HepG2 (cell line): ENCODE data around the gene CTNNA2. TPM values are rescaled to one million over a fixed set of nuclear protein-coding genes. Genes with fewer than 3 reads are reported as not detected.

ENCODE experiments used
- ATAC-seq: fragments of 200-7000 bp; cut with Tn5 transposase; 3 replicates; pipeline ENCODE4 v1.9.1; 2020; ENCODE audit warnings: mild to moderate bottlenecking, moderate library complexity
- BruUV-seq: library from RNA; stranded (reverse); fragments of 400-500 nt; replicated peaks from 2 replicates; lab custom pipeline; 2021; lab: Mats Ljungman, UMichigan
- CTCF ChIA-PET: fragments of 300-600 bp; formaldehyde crosslinking; extraction: SDS; loops from one replicate; lab custom pipeline; 2021; ENCODE audit warnings: low total read pairs, inconsistent platforms, low intra/inter-chr PET ratio; lab: Yijun Ruan, JAX
- POLR2A ChIA-PET: fragments of 350-600 bp; sonication (Branson Sonifier 250); formaldehyde crosslinking; loops from one replicate; lab custom pipeline; 2020; ENCODE audit warnings: antibody characterized with exemption, inconsistent platforms; lab: Yijun Ruan, JAX
- DNase-seq: peaks from one replicate; pipeline ENCODE4 v3.0.0-alpha.2; 2015; ENCODE audit warnings: low spot score
- FAIRE-seq: peaks from 3 replicates; lab custom pipeline; 2011; peaks lifted over from hg19 to GRCh38; lab: Jason Lieb, UNC
- H2AFZ ChIP-seq: one replicate; pipeline ENCODE4 v1.6.1; 2011; ENCODE audit warnings: low read length, inconsistent platforms
- H3K27ac ChIP-seq: fragments of 300-600 bp; 3 replicates; pipeline ENCODE4 v1.8.0; 2011; ENCODE audit warnings: mixed run types, mild to moderate bottlenecking, mixed read lengths, low read length, inconsistent platforms; ENCODE audit not compliant: insufficient read depth; ENCODE audit errors: extremely low read length
- H3K27me3 ChIP-seq, 2 experiments: fragments of 200-600 bp in 1 of 2; 2 replicates in 1 of 2; 3 replicates in 1 of 2; pipeline versions ENCODE4 v1.6.0 to v1.8.0; 2011; ENCODE audit warnings: low read length in 2 of 2, mild to moderate bottlenecking in 2 of 2, moderate library complexity in 2 of 2, inconsistent platforms in 1 of 2; ENCODE audit not compliant: insufficient read depth in 2 of 2, control insufficient read depth in 1 of 2
- H3K36me3 ChIP-seq, 2 experiments: fragments of 200-600 bp in 1 of 2; replicated peaks in 1 of 2; 2 replicates in 1 of 2; 3 replicates in 1 of 2; pipeline versions ENCODE4 v1.5.1 to v1.8.0; 2011; ENCODE audit warnings: low read length in 2 of 2, inconsistent platforms in 1 of 2; ENCODE audit not compliant: insufficient read depth in 2 of 2, control insufficient read depth in 1 of 2
- H3K4me1 ChIP-seq: 2 replicates; pipeline ENCODE4 v1.5.1; 2012; ENCODE audit warnings: low read length, inconsistent platforms; ENCODE audit not compliant: insufficient read depth
- H3K4me2 ChIP-seq: 2 replicates; pipeline ENCODE4 v1.6.0; 2011; ENCODE audit warnings: low read depth, low read length, inconsistent platforms
- H3K4me3 ChIP-seq, 3 experiments: fragments of 200-600 bp in 1 of 3; sonication (generic), shearing (Covaris generic) in 1 of 3; replicated peaks in 1 of 3; 2 replicates each; pipeline ENCODE4 v1.5.1; 2011 to 2016; ENCODE audit warnings: low read length in 3 of 3, inconsistent platforms in 2 of 3, low read depth in 2 of 3, mild to moderate bottlenecking in 2 of 3, control low read depth in 1 of 3, mixed read lengths in 1 of 3; ENCODE audit not compliant: insufficient read depth in 1 of 3
- H3K79me2 ChIP-seq: one replicate; pipeline ENCODE4 v1.6.1; 2011; ENCODE audit warnings: low read length, inconsistent platforms; ENCODE audit not compliant: insufficient read depth
- H3K9ac ChIP-seq: 2 replicates; pipeline ENCODE4 v1.6.0; 2011; ENCODE audit warnings: mild to moderate bottlenecking, low read depth, low read length, inconsistent platforms; ENCODE audit not compliant: insufficient read depth
- H3K9me3 ChIP-seq: 2 replicates; pipeline ENCODE4 v1.5.1; 2012; ENCODE audit warnings: mild to moderate bottlenecking, low read length
- H4K20me1 ChIP-seq: 2 replicates; pipeline ENCODE4 v1.6.0; 2011; ENCODE audit warnings: inconsistent platforms, mild to moderate bottlenecking, low read length, moderate library complexity; ENCODE audit not compliant: insufficient read depth
- AKNA ChIP-seq: sonication (generic); formaldehyde crosslinking; IDR thresholded peaks from 2 replicates; pipeline ENCODE4 v1.4.0; 2020; ENCODE audit warnings: missing genetic modification reagents, borderline replicate concordance
- BCL6 ChIP-seq: IDR thresholded peaks from 2 replicates; pipeline ENCODE4 v1.6.1; 2016; ENCODE audit warnings: missing genetic modification reagents, missing compliant biosample characterization
- DDIT3 ChIP-seq: sonication (generic); formaldehyde crosslinking; IDR thresholded peaks from 2 replicates; pipeline ENCODE4 v1.4.0; 2020; ENCODE audit warnings: mild to moderate bottlenecking, missing genetic modification reagents
- GLI4 ChIP-seq: sonication (generic); formaldehyde crosslinking; IDR thresholded peaks from 2 replicates; pipeline ENCODE4 v1.5.1; 2020; ENCODE audit warnings: missing genetic modification reagents, mild to moderate bottlenecking, moderate library complexity, borderline replicate concordance
- GTF3A ChIP-seq: sonication (generic); formaldehyde crosslinking; conservative IDR thresholded peaks from 2 replicates; pipeline ENCODE4 v1.4.0; 2020; ENCODE audit warnings: mild to moderate bottlenecking, missing genetic modification reagents
- MED1 ChIP-seq: sonication (generic); formaldehyde crosslinking; IDR thresholded peaks from 2 replicates; pipeline ENCODE4 v1.4.0; 2020; ENCODE audit warnings: missing genetic modification reagents
- MEF2D ChIP-seq: sonication (generic); formaldehyde crosslinking; IDR thresholded peaks from 2 replicates; pipeline ENCODE4 v1.5.1; 2020; ENCODE audit warnings: mild to moderate bottlenecking, missing genetic modification reagents
- MTA1 ChIP-seq: sonication (generic); formaldehyde crosslinking; IDR thresholded peaks from 2 replicates; pipeline ENCODE4 v1.4.0; 2020; ENCODE audit warnings: missing genetic modification reagents, mild to moderate bottlenecking, borderline replicate concordance
- NCOA1 ChIP-seq: sonication (generic); formaldehyde crosslinking; IDR thresholded peaks from 2 replicates; pipeline ENCODE4 v1.9.0; 2021; ENCODE audit warnings: missing genetic modification reagents
- TCF7 ChIP-seq: sonication (generic); IDR thresholded peaks from 2 replicates; pipeline ENCODE4 v1.6.1; 2016; ENCODE audit warnings: antibody characterized with exemption, low read depth
- ZNF230 ChIP-seq: sonication (generic); formaldehyde crosslinking; IDR thresholded peaks from 2 replicates; pipeline ENCODE4 v1.4.0; 2020; ENCODE audit warnings: mild to moderate bottlenecking, missing genetic modification reagents
- ZNF549 ChIP-seq: sonication (generic); formaldehyde crosslinking; IDR thresholded peaks from 2 replicates; pipeline ENCODE4 v1.5.0; 2020; ENCODE audit warnings: missing genetic modification reagents
- ZNF562 ChIP-seq: sonication (generic); formaldehyde crosslinking; IDR thresholded peaks from 2 replicates; pipeline ENCODE4 v1.8.0; 2022; ENCODE audit warnings: missing genetic modification reagents, borderline replicate concordance
- ZSCAN25 ChIP-seq: sonication (generic); formaldehyde crosslinking; IDR thresholded peaks from 2 replicates; pipeline ENCODE4 v1.8.0; 2022; ENCODE audit warnings: mild to moderate bottlenecking, missing genetic modification reagents
- ZUFSP ChIP-seq: sonication (generic); formaldehyde crosslinking; IDR thresholded peaks from 2 replicates; pipeline ENCODE4 v1.9.0; 2021; ENCODE audit warnings: missing genetic modification reagents, mild to moderate bottlenecking, borderline replicate concordance
- WGBS: methylation state at CpG from one replicate; pipeline ENCODE4 v1.1.6; 2017; ENCODE audit warnings: low lambda C conversion rate; 5-methylcytosine and 5-hydroxymethylcytosine counted together
- in situ Hi-C: cut with HindIII; loops from 2 replicates; pipeline ENCODE4 v1.10.0; 2017; ENCODE audit warnings: low pct_unique_long_range_greater_than_20kb; ENCODE audit not compliant: extremely low pct_ligation_motif_present
- intact Hi-C: fragments of 100-400 bp; cut with micrococcal nuclease; formaldehyde crosslinking; loops from one replicate; pipeline ENCODE4 v1.10.0; 2022; ENCODE audit not compliant: unreplicated experiment
- polyA plus RNA-seq, 8 experiments: library from polyadenylated mRNA; depleted of rRNA in 3 of 8; stranded (reverse) in 7 of 8; unstranded in 1 of 8; fragments of >200 nt; fragmentation: Illumina TruSeq in 4 of 8; extraction: Trizol in 4 of 8; gene quantifications; 2 replicates each; pipeline versions ENCODE4 v1.2.1 to v1.2.3, GENCODE V29; 2011 to 2016; ENCODE audit warnings: low read depth in 4 of 8, missing spikeins in 1 of 8, mixed read lengths in 1 of 8; ENCODE audit not compliant: insufficient read depth in 1 of 8
- total RNA-seq, 5 experiments: library from RNA; depleted of rRNA; stranded (reverse); fragments of >200 nt; fragmentation: Illumina TruSeq; extraction: Trizol; gene quantifications; 2 replicates each; pipeline ENCODE4 v1.2.3, GENCODE V29; 2016; ENCODE audit warnings: low read depth in 1 of 5

The CTNNA2 gene
- total and polyA plus RNA-seq, 2 of the 13 experiments (the other 11 are each of a cell fraction or from before 2014, with no cell fraction given) = not detected

- POLR2A ChIA-PET = no interaction called here
- no TSS peak for BruUV-seq
- Histone ChIP-seq H3K4me1 (no peaks in the 10 kb centered on the region), H3K9ac (no peak overlapping the region), H3K36me3 (no peaks in the 10 kb centered on the region), H2AFZ (no peak overlapping the region), H4K20me1 (no peaks in the 10 kb centered on the region), H3K9me3 (no peaks in the 10 kb centered on the region), H3K79me2 (no peaks in the 10 kb centered on the region), H3K27ac (no peak overlapping the region), H3K4me3 (no peak overlapping the region), H3K4me2 (no peak overlapping the region), H3K27me3 (no peaks in the 10 kb centered on the region)
- DNase-seq (no peak), ATAC-seq (no peak), FAIRE-seq (no peak)
- TF ChIP-seq GTF3A (CRISPR knock-in tag) = no peak
- no peak for TF ChIP-seq DDIT3 (CRISPR knock-in tag)
- no peak for TF ChIP-seq GLI4 (CRISPR knock-in tag)
- TF ChIP-seq TCF7 = no peak
- no peak for TF ChIP-seq ZNF549 (CRISPR knock-in tag)
- TF ChIP-seq MEF2D (CRISPR knock-in tag) = no peak
- TF ChIP-seq BCL6 (CRISPR knock-in tag) = no peak
- no peak for TF ChIP-seq ZUFSP (CRISPR knock-in tag)
- TF ChIP-seq ZNF562 = no peak
- no peak for TF ChIP-seq ZNF230
- no peak for TF ChIP-seq AKNA (CRISPR knock-in tag)
- TF ChIP-seq MTA1 (CRISPR knock-in tag) = no peak
- no peak for TF ChIP-seq ZSCAN25 (CRISPR knock-in tag)
- TF ChIP-seq NCOA1 (CRISPR knock-in tag) = no peak
- TF ChIP-seq MED1 (CRISPR knock-in tag) = no peak
- 61% methylated on average over 6 of the region's 6 CpGs for WGBS
- intact Hi-C loops (no loop called here), in situ Hi-C loops (loop anchor here (10.0 kb wide), 1 partner anchor 888 kb away; no protein-coding TSS in a partner anchor)
- CTCF ChIA-PET = no interaction called here
These were observed 369.7 kb downstream of the CTNNA2 start for GRCh38 chr2:79882548-79882947.
